GM23248 (cell line): ENCODE data around the gene HIVEP3.

Experiments
- EZH2 ChIP-seq: fragments of 200-600 bp; sonication (generic); IDR thresholded peaks from 2 replicates; pipeline ENCODE4 v1.6.1; 2018; ENCODE audit warnings: antibody characterized with exemption, mild to moderate bottlenecking; ENCODE audit not compliant: insufficient read depth, poor library complexity, severe bottlenecking
- EZH2phosphoT487 ChIP-seq: fragments of 200-600 bp; sonication (generic); IDR thresholded peaks from 2 replicates; pipeline ENCODE4 v1.6.1; 2018; ENCODE audit warnings: antibody characterized with exemption, moderate library complexity, mild to moderate bottlenecking, low read depth; ENCODE audit not compliant: insufficient read depth

DNA sequence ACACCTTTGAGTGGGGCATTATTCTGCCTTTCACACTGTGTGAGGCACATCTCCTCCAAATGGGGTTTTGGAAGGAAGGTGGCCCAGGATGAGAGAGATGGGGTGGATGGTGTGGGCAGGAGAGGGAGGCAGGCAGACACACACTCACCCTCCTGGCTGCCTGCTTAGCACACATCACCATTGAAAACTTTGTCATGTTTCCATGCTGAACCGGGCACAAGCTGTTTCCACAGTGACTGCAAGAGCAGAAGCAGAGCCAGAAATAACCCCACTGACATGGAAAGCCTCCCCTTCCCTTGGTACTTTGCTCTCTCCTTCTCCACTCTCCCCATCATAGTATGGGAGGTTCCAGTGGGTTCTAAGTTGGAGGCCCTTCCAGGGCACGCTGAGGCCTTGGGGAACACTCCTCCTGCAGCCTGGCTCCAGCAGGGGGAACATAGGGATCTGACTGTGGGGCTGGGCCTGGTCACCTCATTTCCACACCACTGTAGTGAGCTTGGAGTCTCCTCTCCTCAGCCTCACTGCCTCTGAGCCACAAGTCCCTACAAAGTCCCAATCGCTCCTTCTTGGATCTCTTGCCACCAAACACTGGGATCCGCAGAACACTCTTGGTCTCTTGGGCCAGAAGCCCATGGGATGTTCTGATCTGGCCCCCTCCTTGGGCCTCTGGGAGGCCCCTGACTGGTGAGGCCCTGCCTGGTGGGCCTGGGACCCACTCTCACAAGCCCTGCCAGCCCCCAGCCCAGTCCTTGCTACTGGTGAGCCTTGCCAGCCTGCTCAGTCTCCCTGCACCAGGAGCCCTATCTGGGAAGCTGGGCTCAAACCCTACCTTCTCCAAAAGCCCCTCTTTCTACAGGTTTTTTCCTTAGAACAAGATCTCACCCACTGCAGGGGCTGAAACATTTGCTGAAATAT, 271.2 kb downstream of the HIVEP3 start:
- no peak for TF ChIP-seq EZH2
- TF ChIP-seq EZH2phosphoT487 = no peak
